ENCODE results near the gene CEACAM18. TPM values are rescaled to one million over a fixed set of nuclear protein-coding genes. Genes with fewer than 3 reads are reported as not detected.

Gene CEACAM18
- total and polyA plus RNA-seq, 2 donors (not counting 3 experiments of a cell fraction or from before 2014, with no cell fraction given) = not detected

- ChIA-PET CTCF (interaction anchor here (0.6 to 10.3 kb wide), 21 partner anchors 9 to 307 kb away, joined by 3 to 414 read pairs (median 4); no protein-coding TSS in a partner anchor), POLR2A (no interaction called here)
- H3K36me3 ChIP-seq (ENCODE audit: control insufficient read depth in 2 of 2, extremely low read depth in 1 of 2, insufficient read depth in 2 of 2, low read length in 2 of 2) = no peaks in the 10 kb centered on the region
- H3K27ac ChIP-seq (ENCODE audit: insufficient read depth, low read depth, low read length) = no peak overlapping the region
- no peaks in the 10 kb centered on the region for H3K27me3 ChIP-seq (ENCODE audit: control insufficient read depth in 2 of 2, insufficient read depth in 2 of 2, low read length in 2 of 2)
- H3K4me3 ChIP-seq (replicated peaks in 1 of 3; ENCODE audit: insufficient read depth in 1 of 3, low read depth in 1 of 3, low read length in 3 of 3) = no peak overlapping the region
- BruUV-seq (replicated peaks) = no TSS peak
- FAIRE-seq = peak; percentile 72
- intact Hi-C loops (cut with micrococcal nuclease) (loop anchor here (1.0 to 2.0 kb wide), 5 partner anchors 42 to 306 kb away; no protein-coding TSS in a partner anchor), dilution Hi-C loops (cut with MboI; ENCODE audit: extremely low pct_ligation_motif_present, low sequenced_read_pairs) (no loop called here)
- no peaks in the 10 kb centered on the region for H4K20me1 ChIP-seq (replicated peaks; ENCODE audit: control insufficient read depth, extremely low read depth, insufficient read depth, low read length)
- DNase-seq (ENCODE audit: low read depth, low spot score) = peak; percentile 61
- H3K9me1 ChIP-seq (replicated peaks; ENCODE audit: control insufficient read depth, extremely low read depth, insufficient read depth, low read length) = no peaks in the 10 kb centered on the region
- no peak overlapping the region for H3K9ac ChIP-seq (replicated peaks; ENCODE audit: extremely low read depth, insufficient read depth, low read length)
- H3K9me3 ChIP-seq (replicated peaks; ENCODE audit: control insufficient read depth, insufficient read depth, low read length) = no peaks in the 10 kb centered on the region
- no peaks in the 10 kb centered on the region for H3K79me2 ChIP-seq (ENCODE audit: control insufficient read depth, insufficient read depth, low read length)
- TF ChIP-seq POLR2AphosphoS5 (IDR thresholded peaks at IDR 0.05; ENCODE audit: insufficient read depth, low read depth, low read length) (no peak), EZH2 (IDR thresholded peaks at IDR 0.05; ENCODE audit: borderline replicate concordance, low read depth, low read length, severe bottlenecking) (no peak), FOS (IDR thresholded peaks at IDR 0.05; ENCODE audit: borderline replicate concordance, insufficient read depth, low read length) (no peak), GATA2 (IDR thresholded peaks at IDR 0.05; ENCODE audit: insufficient read depth, insufficient read length, low read depth, low read length) (no peak), POLR2A (IDR thresholded peaks at IDR 0.05; ENCODE audit: low read depth, low read length) (no peak), JUN (IDR thresholded peaks at IDR 0.05; ENCODE audit: borderline replicate concordance, insufficient read depth, insufficient read length, low read depth) (no peak), MAX (IDR thresholded peaks at IDR 0.05; ENCODE audit: insufficient read depth, insufficient read length) (no peak)
- TF ChIP-seq, protein P1, sequence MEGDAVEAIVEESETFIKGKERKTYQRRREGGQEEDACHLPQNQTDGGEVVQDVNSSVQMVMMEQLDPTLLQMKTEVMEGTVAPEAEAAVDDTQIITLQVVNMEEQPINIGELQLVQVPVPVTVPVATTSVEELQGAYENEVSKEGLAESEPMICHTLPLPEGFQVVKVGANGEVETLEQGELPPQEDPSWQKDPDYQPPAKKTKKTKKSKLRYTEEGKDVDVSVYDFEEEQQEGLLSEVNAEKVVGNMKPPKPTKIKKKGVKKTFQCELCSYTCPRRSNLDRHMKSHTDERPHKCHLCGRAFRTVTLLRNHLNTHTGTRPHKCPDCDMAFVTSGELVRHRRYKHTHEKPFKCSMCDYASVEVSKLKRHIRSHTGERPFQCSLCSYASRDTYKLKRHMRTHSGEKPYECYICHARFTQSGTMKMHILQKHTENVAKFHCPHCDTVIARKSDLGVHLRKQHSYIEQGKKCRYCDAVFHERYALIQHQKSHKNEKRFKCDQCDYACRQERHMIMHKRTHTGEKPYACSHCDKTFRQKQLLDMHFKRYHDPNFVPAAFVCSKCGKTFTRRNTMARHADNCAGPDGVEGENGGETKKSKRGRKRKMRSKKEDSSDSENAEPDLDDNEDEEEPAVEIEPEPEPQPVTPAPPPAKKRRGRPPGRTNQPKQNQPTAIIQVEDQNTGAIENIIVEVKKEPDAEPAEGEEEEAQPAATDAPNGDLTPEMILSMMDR (IDR thresholded peaks at IDR 0.05; ENCODE audit: extremely low read depth in 1 of 2, insufficient read depth in 1 of 2, low read depth in 1 of 2, low read length in 2 of 2) = peak; percentile 73 to 83
- H3K4me2 ChIP-seq (ENCODE audit: insufficient read depth, low read length) = no peak overlapping the region
- H3K4me1 ChIP-seq (ENCODE audit: control insufficient read depth, extremely low read depth, insufficient read depth, low read length) = peaks cover 4% of the 10 kb centered on the region
- no peak overlapping the region for H2AFZ ChIP-seq (ENCODE audit: low read depth, low read length)
These were observed 5.2 kb upstream of the CEACAM18 start for GRCh38 chr19:51473009-51473707.
